ENCODE results near the gene MS4A1.

DNA sequence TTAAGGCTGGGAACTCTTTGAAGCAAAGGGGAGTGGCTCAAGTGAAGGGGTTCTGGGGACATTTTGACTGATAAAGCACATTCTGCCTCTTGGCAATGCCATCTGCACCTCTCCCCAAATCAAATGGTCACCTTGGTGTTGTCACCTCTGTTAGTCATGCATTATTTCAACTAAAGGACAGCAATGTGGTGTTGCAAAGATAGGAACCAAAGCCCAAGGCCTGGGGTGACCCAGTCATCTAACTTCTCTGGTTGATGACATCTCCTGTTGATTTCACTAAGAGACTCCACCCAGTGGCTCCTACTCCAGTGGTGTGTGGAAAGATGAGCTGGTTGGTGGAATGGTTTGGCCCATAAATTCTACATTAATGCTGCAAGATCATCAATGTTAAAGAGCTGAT lies 7.8 kb upstream of the MS4A1 start:
- no peak for TF ChIP-seq EZH2 (IDR thresholded peaks at IDR 0.05; ENCODE audit: borderline replicate concordance)
- TF ChIP-seq, protein P1, sequence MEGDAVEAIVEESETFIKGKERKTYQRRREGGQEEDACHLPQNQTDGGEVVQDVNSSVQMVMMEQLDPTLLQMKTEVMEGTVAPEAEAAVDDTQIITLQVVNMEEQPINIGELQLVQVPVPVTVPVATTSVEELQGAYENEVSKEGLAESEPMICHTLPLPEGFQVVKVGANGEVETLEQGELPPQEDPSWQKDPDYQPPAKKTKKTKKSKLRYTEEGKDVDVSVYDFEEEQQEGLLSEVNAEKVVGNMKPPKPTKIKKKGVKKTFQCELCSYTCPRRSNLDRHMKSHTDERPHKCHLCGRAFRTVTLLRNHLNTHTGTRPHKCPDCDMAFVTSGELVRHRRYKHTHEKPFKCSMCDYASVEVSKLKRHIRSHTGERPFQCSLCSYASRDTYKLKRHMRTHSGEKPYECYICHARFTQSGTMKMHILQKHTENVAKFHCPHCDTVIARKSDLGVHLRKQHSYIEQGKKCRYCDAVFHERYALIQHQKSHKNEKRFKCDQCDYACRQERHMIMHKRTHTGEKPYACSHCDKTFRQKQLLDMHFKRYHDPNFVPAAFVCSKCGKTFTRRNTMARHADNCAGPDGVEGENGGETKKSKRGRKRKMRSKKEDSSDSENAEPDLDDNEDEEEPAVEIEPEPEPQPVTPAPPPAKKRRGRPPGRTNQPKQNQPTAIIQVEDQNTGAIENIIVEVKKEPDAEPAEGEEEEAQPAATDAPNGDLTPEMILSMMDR (IDR thresholded peaks at IDR 0.05; ENCODE audit: poor library complexity): no peak
